ENCODE data around the gene SLC2A11. TPM values are rescaled to one million over a fixed set of nuclear protein-coding genes. Genes with fewer than 3 reads are reported as not detected.
A peak's percentile ranks its signal among the peaks of the same experiment; 100 is the strongest.

Gene SLC2A11
- total RNA-seq, 2 donors from 2014 or later = 15.1 to 27.0 TPM

DNA sequence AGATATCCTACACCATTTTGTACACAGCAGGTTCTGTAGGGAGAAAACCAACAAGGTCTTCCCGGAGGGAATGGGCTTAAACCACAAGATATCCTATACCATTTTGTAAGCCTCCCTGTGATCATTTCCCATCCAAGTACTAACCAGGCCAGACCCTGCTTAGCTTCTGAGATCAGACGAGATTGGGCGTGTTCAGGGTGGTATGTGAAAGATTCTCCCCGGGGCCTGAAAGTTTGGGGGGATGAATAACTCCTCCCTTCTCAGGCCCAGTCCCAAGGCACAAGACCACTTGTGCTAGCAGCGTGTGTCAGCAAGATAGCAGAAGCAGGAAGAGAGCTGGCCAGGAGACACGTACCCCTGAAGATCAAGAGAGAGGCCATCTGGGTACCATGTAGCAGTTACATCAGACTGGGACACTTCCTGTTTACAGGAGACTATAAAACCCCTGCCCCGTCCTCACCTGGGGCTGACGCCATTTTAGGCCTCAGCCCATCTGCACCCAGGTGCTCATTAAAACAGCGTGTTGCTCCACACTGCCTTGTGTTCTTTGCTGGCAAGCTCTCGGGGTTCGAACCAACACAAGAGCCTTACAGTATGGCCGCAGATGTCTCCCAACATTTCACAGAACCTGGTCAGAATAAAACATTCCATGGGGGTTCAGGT, 53.8 kb downstream of the SLC2A11 start:
- Histone ChIP-seq H3K27me3 (replicated peaks; ENCODE audit: insufficient read depth) (no peaks in the 10 kb centered on the region), H3K9me3 (no peaks in the 10 kb centered on the region), H3K36me3 (no peaks in the 10 kb centered on the region), H3K4me3 (no peak overlapping the region), H3K4me1 (replicated peaks) (no peaks in the 10 kb centered on the region), H3K27ac (no peak overlapping the region)
- intact Hi-C loops (cut with DNase I) = no loop called here
- WGBS = 84% methylated on average over 12 of the region's 12 CpGs
- DNase-seq (ENCODE audit: low spot score) = no peak
- TF ChIP-seq, protein P1, sequence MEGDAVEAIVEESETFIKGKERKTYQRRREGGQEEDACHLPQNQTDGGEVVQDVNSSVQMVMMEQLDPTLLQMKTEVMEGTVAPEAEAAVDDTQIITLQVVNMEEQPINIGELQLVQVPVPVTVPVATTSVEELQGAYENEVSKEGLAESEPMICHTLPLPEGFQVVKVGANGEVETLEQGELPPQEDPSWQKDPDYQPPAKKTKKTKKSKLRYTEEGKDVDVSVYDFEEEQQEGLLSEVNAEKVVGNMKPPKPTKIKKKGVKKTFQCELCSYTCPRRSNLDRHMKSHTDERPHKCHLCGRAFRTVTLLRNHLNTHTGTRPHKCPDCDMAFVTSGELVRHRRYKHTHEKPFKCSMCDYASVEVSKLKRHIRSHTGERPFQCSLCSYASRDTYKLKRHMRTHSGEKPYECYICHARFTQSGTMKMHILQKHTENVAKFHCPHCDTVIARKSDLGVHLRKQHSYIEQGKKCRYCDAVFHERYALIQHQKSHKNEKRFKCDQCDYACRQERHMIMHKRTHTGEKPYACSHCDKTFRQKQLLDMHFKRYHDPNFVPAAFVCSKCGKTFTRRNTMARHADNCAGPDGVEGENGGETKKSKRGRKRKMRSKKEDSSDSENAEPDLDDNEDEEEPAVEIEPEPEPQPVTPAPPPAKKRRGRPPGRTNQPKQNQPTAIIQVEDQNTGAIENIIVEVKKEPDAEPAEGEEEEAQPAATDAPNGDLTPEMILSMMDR (IDR thresholded peaks at IDR 0.05) = no peak
- TF ChIP-seq POLR2A (IDR thresholded peaks at IDR 0.05) = no peak
- TF ChIP-seq POLR2AphosphoS5 (IDR thresholded peaks at IDR 0.05) = no peak

DNA sequence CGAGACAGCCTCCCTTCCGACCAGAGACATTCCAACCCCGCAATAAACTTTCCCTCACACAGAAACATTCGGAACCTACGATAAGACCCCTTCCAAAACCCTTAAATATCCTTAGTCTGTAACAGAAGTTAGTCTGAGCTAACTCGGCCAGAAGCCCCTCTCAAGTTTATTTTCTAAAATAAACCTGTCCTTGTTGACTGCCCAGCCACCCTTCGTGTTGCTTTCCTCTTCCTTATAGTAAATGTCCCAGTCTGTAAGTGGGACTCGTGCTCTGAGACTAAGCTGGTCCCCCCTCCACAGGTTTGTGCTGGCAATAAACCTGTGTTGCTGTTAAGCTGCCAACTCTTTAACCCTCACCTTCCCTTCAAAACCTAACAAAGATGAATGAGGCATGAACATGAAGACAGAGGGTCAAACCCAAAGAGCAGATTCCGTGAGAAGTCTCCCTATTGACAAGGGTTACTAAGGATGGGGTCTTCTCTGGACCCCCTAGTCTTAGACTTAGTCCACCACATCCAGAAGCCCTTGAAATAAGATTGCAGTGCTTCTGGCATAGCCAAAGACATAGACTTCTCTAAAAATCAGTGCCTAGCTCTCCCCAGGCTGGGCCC, 54.7 kb downstream of the SLC2A11 start:
- DNase-seq (ENCODE audit: low spot score) = no peak
- Histone ChIP-seq H3K4me1 (replicated peaks) (no peaks in the 10 kb centered on the region), H3K4me3 (no peak overlapping the region), H3K27me3 (replicated peaks; ENCODE audit: insufficient read depth) (no peaks in the 10 kb centered on the region), H3K36me3 (no peaks in the 10 kb centered on the region), H3K9me3 (no peaks in the 10 kb centered on the region), H3K27ac (no peak overlapping the region)
- 79% methylated on average over 9 of the region's 9 CpGs for WGBS
- TF ChIP-seq, protein P1 (IDR thresholded peaks at IDR 0.05) = no peak
- TF ChIP-seq POLR2A (IDR thresholded peaks at IDR 0.05) (no peak), POLR2AphosphoS5 (IDR thresholded peaks at IDR 0.05) (no peak)
- intact Hi-C loops (cut with DNase I) = no loop called here

DNA sequence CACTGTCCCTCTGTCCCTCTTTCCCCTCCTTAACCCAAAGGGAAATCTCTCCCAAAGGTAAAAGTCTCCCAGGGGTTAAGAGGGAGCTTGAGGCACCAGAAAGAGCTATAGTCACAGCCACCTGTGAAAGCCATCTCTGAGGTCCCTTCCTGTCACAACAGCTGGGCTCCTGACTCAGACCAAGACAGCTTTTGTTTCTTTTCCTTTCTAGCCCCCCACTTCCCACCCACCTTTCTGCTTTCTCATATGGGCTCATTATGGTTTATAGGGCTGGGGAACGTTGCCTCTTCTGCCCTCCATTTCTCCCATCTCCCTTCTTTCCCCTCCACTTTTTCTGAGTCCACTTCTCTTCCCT, 55.6 kb downstream of the SLC2A11 start:
- DNase-seq (ENCODE audit: low spot score) = no peak
- peak overlapping the region; percentile 43 to 50 for H3K4me3 ChIP-seq
- TF ChIP-seq POLR2A (IDR thresholded peaks at IDR 0.05) (no peak), POLR2AphosphoS5 (IDR thresholded peaks at IDR 0.05) (no peak)
- TF ChIP-seq, protein P1 (IDR thresholded peaks at IDR 0.05) = no peak
- peak overlapping the region; percentile 88 for H3K27ac ChIP-seq
- no peaks in the 10 kb centered on the region for H3K36me3 ChIP-seq
- H3K4me1 ChIP-seq (replicated peaks) = no peaks in the 10 kb centered on the region
- WGBS = 0% methylated on average over 1 of the region's 1 CpG
- intact Hi-C loops (cut with DNase I) = no loop called here
- no peaks in the 10 kb centered on the region for H3K27me3 ChIP-seq (replicated peaks; ENCODE audit: insufficient read depth)
- H3K9me3 ChIP-seq = no peaks in the 10 kb centered on the region

DNA sequence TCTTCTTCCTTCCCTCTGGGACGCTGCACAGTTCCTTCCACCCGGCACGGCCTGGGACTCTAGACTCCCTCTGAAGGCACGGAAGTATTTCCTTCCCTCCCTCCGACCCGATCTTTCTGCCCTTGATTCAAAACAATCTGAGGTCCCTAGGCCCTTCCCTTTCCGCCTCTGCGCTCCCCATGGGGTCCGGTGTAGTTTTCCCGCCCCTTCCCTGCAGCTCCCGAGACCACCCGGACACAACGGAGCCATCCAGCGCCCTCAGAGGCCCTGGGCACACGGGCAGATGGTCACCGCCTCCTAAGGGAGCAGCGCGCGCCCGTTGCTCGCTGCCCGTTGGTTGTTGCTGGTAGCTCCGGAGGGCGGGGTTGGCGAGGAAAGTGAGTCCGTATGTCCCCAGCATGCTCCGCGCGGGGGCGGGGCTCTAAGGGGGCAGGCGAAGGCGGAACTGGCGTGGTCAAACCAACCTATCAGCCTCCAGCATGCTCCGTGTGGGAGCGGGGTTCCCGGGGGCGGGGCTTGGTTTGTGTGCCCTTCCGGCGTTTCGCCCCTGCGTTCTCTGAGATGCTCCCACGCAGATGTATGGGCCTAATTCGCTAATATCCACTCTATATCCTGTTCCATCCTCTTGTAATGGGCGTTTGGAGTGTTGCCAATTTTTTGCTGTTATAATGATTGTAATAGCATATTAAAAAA, 56.1 kb downstream of the SLC2A11 start:
- Histone ChIP-seq H3K27me3 (replicated peaks; ENCODE audit: insufficient read depth) (no peaks in the 10 kb centered on the region), H3K27ac (peak overlapping the region; percentile 88), H3K9me3 (no peaks in the 10 kb centered on the region), H3K4me1 (replicated peaks) (no peaks in the 10 kb centered on the region), H3K36me3 (no peaks in the 10 kb centered on the region), H3K4me3 (peak overlapping the region; percentile 43 to 50)
- intact Hi-C loops (cut with DNase I) = no loop called here
- DNase-seq (ENCODE audit: low spot score) = peak; percentile 99
- WGBS = under 1% methylated on average over 44 of the region's 44 CpGs
- TF ChIP-seq, protein P1 (IDR thresholded peaks at IDR 0.05) = no peak
- TF ChIP-seq POLR2A (IDR thresholded peaks at IDR 0.05) = peak; percentile 87
- peak; percentile 99 for TF ChIP-seq POLR2AphosphoS5 (IDR thresholded peaks at IDR 0.05)

Data from prostate gland (tissue), 2 donors.